ENCODE results near the gene GTF3C1. TPM values are rescaled to one million over a fixed set of nuclear protein-coding genes. Genes with fewer than 3 reads are reported as not detected.
"Not testable (repeated sequence)": the region's sequence is repeated elsewhere in the genome, so short reads cannot be mapped to it uniquely, and the experiment has no call there.

GTF3C1 gene
- total RNA-seq, 1 experiment from 2014 or later = 97.5 TPM

GRCh38 chr16:27437946-27438345, 111.8 kb downstream of the GTF3C1 start:
- no peaks in the 10 kb centered on the region for H3K4me1 ChIP-seq (ENCODE audit: insufficient read depth, low read length)
- DNase-seq (no peak), ATAC-seq (no peak)
- POLR2A ChIA-PET (ENCODE audit: unreplicated experiment) = no interaction called here
- H3K27me3 ChIP-seq (ENCODE audit: low read length) = no peaks in the 10 kb centered on the region
- no peak overlapping the region for H3K9ac ChIP-seq (ENCODE audit: low read length)
- H3K36me3 ChIP-seq (ENCODE audit: low read depth, low read length) = no peaks in the 10 kb centered on the region
- BruUV-seq (replicated peaks) = no TSS peak
- no peak overlapping the region for H2AFZ ChIP-seq (ENCODE audit: low read length)
- H3K9me3 ChIP-seq (ENCODE audit: low read length) = no peaks in the 10 kb centered on the region
- CTCF ChIA-PET = no interaction called here
- H3F3A ChIP-seq (ENCODE audit: low read length, unreplicated experiment) = no peaks in the 10 kb centered on the region
- H3K4me2 ChIP-seq (ENCODE audit: low read length) = no peak overlapping the region
- H4K20me1 ChIP-seq (ENCODE audit: low read length) = no peaks in the 10 kb centered on the region
- no peak overlapping the region for H3K4me3 ChIP-seq (ENCODE audit: low read length)
- H3K79me2 ChIP-seq (ENCODE audit: low read length) = no peaks in the 10 kb centered on the region
- intact Hi-C loops (cut with micrococcal nuclease) = no loop called here
- TF ChIP-seq CTCF (conservative IDR thresholded peaks at IDR 0.05; ENCODE audit: low read depth, low read length) (no peak), EZH2 (IDR thresholded peaks at IDR 0.05; ENCODE audit: low read length, unreplicated experiment) (no peak), EZH2phosphoT487 (IDR thresholded peaks at IDR 0.05; ENCODE audit: borderline replicate concordance, low read length) (no peak)
- H3K9me2 ChIP-seq (replicated peaks; ENCODE audit: low read length) = no peaks in the 10 kb centered on the region
- H3K27ac ChIP-seq (ENCODE audit: low read length) = no peak overlapping the region

- no peaks in the 10 kb centered on the region for H3K27me3 ChIP-seq (ENCODE audit: low read length)
- H4K20me1 ChIP-seq (ENCODE audit: low read length) = no peaks in the 10 kb centered on the region
- BruUV-seq (replicated peaks) = no TSS peak
- H3K79me2 ChIP-seq (ENCODE audit: low read length) = no peaks in the 10 kb centered on the region
- H3K4me1 ChIP-seq (ENCODE audit: insufficient read depth, low read length) = peaks cover 3% of the 10 kb centered on the region; the same call in 1 of the 2 replicates
- H3K4me2 ChIP-seq (ENCODE audit: low read length) = no peak overlapping the region
- intact Hi-C loops (cut with micrococcal nuclease) = no loop called here
- ATAC-seq (no peak), DNase-seq (no peak)
- no peak overlapping the region for H3K9ac ChIP-seq (ENCODE audit: low read length)
- ChIA-PET POLR2A (ENCODE audit: unreplicated experiment) (no interaction called here), CTCF (no interaction called here)
- TF ChIP-seq EZH2 (IDR thresholded peaks at IDR 0.05; ENCODE audit: low read length, unreplicated experiment) = no peak
- H3K9me2 ChIP-seq (replicated peaks; ENCODE audit: low read length) = no peaks in the 10 kb centered on the region
- no peaks in the 10 kb centered on the region for H3K36me3 ChIP-seq (ENCODE audit: low read depth, low read length)
- no peak overlapping the region for H3K27ac ChIP-seq (ENCODE audit: low read length)
- H2AFZ ChIP-seq (ENCODE audit: low read length) = no peak overlapping the region
- no peaks in the 10 kb centered on the region for H3F3A ChIP-seq (ENCODE audit: low read length, unreplicated experiment)
- no peaks in the 10 kb centered on the region for H3K9me3 ChIP-seq (ENCODE audit: low read length)
- no peak overlapping the region for H3K4me3 ChIP-seq (ENCODE audit: low read length)
Measured at GRCh38 chr16:27436921-27437650, 112.6 kb downstream of the GTF3C1 start.

DNA sequence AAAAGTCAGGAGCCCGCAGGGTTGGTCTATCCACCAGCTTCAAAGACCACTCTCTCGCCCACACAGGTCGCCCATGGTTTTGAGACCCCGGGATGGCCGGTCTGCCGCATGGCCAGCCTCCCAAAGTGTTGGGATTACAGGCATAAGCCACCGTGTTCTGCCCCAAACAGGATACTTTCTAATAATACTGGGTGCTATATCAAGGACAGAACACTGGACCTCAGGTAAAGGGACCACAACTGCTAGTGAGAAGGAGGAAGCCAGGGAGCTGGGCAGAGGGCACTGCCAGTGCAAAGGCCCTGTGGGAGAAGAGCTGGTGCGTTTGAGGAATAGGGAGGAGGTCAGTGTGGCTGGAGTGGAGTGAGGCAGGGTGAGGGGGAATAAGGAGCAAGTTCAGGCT, 113.6 kb downstream of the GTF3C1 start:
- no peaks in the 10 kb centered on the region for H3F3A ChIP-seq (ENCODE audit: low read length, unreplicated experiment)
- H3K27ac ChIP-seq (ENCODE audit: low read length) = no peak overlapping the region
- ChIA-PET CTCF (no interaction called here), POLR2A (ENCODE audit: unreplicated experiment) (no interaction called here)
- no peaks in the 10 kb centered on the region for H3K36me3 ChIP-seq (ENCODE audit: low read depth, low read length)
- peaks cover 3% of the 10 kb centered on the region; the same call in 1 of the 2 replicates for H3K4me1 ChIP-seq (ENCODE audit: insufficient read depth, low read length)
- H2AFZ ChIP-seq (ENCODE audit: low read length) = no peak overlapping the region
- no peaks in the 10 kb centered on the region for H3K27me3 ChIP-seq (ENCODE audit: low read length)
- DNase-seq (no peak), ATAC-seq (no peak)
- H3K9ac ChIP-seq (ENCODE audit: low read length) = no peak overlapping the region
- H3K9me2 ChIP-seq (replicated peaks; ENCODE audit: low read length) = no peaks in the 10 kb centered on the region
- H3K4me3 ChIP-seq (ENCODE audit: low read length) = no peak overlapping the region
- no peaks in the 10 kb centered on the region for H3K9me3 ChIP-seq (ENCODE audit: low read length)
- TF ChIP-seq EZH2phosphoT487 (IDR thresholded peaks at IDR 0.05; ENCODE audit: borderline replicate concordance, low read length) (no peak), CTCF (conservative IDR thresholded peaks at IDR 0.05; ENCODE audit: low read depth, low read length) (no peak), EZH2 (IDR thresholded peaks at IDR 0.05; ENCODE audit: low read length, unreplicated experiment) (no peak)
- H3K4me2 ChIP-seq (ENCODE audit: low read length) = no peak overlapping the region
- intact Hi-C loops (cut with micrococcal nuclease) = no loop called here
- BruUV-seq (replicated peaks) = no TSS peak
- H3K79me2 ChIP-seq (ENCODE audit: low read length) = no peaks in the 10 kb centered on the region
- H4K20me1 ChIP-seq (ENCODE audit: low read length) = no peaks in the 10 kb centered on the region

GRCh38 chr16:27435146-27435545, 114.6 kb downstream of the GTF3C1 start:
- H3K36me3 ChIP-seq (ENCODE audit: low read depth, low read length); H3K9me3 ChIP-seq (ENCODE audit: low read length); H3K9me2 ChIP-seq (replicated peaks; ENCODE audit: low read length); H3K4me1 ChIP-seq (ENCODE audit: insufficient read depth, low read length); H4K20me1 ChIP-seq (ENCODE audit: low read length); H2AFZ ChIP-seq (ENCODE audit: low read length); BruUV-seq (replicated peaks); H3K4me3 ChIP-seq (ENCODE audit: low read length); POLR2A ChIA-PET (ENCODE audit: unreplicated experiment); H3K4me2 ChIP-seq (ENCODE audit: low read length); H3F3A ChIP-seq (ENCODE audit: low read length, unreplicated experiment); H3K9ac ChIP-seq (ENCODE audit: low read length); intact Hi-C loops (cut with micrococcal nuclease); DNase-seq; ATAC-seq; H3K27ac ChIP-seq (ENCODE audit: low read length); H3K79me2 ChIP-seq (ENCODE audit: low read length); H3K27me3 ChIP-seq (ENCODE audit: low read length): not testable (repeated sequence)
- CTCF ChIA-PET = interaction anchor here (0.7 kb wide), 1 partner anchor 60 kb away, joined by 3 read pairs; no protein-coding TSS in a partner anchor
